ENCODE data around the gene NIPAL1. TPM values are rescaled to one million over a fixed set of nuclear protein-coding genes. Genes with fewer than 3 reads are reported as not detected.

The NIPAL1 gene
- total RNA-seq, 1 donor from 2014 or later: 0.83 TPM

DNA sequence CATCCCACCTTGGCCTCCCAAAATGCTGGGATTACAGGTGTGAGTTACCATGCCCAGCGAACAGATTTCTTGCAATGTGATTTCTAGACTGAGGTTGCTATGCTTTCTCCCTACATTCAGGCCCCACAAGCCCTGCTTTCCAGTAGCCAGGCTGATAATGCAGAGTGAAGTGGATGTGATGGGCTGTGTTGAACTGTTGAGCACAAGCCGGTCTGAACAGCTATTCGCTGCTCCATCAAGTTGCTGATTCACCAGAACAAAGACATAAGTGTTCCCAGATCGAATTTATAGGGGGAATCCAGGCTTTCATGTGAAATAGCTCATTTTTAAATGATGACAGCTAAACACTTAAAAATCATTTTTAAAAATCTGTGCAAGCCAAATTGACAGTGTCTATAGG, 8.0 kb downstream of the NIPAL1 start:
- Mint-ChIP-seq H3K27ac (ENCODE audit: unreplicated experiment) (no peak overlapping the region), H3K36me3 (ENCODE audit: unreplicated experiment) (no peaks in the 10 kb centered on the region), H3K27me3 (ENCODE audit: unreplicated experiment) (no peaks in the 10 kb centered on the region), H3K9me3 (ENCODE audit: unreplicated experiment) (no peaks in the 10 kb centered on the region), H3K4me1 (ENCODE audit: low read depth, unreplicated experiment) (peaks cover 4% of the 10 kb centered on the region), H3K4me3 (ENCODE audit: unreplicated experiment) (no peak overlapping the region)
- TF ChIP-seq, protein P1, sequence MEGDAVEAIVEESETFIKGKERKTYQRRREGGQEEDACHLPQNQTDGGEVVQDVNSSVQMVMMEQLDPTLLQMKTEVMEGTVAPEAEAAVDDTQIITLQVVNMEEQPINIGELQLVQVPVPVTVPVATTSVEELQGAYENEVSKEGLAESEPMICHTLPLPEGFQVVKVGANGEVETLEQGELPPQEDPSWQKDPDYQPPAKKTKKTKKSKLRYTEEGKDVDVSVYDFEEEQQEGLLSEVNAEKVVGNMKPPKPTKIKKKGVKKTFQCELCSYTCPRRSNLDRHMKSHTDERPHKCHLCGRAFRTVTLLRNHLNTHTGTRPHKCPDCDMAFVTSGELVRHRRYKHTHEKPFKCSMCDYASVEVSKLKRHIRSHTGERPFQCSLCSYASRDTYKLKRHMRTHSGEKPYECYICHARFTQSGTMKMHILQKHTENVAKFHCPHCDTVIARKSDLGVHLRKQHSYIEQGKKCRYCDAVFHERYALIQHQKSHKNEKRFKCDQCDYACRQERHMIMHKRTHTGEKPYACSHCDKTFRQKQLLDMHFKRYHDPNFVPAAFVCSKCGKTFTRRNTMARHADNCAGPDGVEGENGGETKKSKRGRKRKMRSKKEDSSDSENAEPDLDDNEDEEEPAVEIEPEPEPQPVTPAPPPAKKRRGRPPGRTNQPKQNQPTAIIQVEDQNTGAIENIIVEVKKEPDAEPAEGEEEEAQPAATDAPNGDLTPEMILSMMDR (IDR thresholded peaks at IDR 0.05; ENCODE audit: partially characterized antibody, unreplicated experiment): no peak
- no peak for DNase-seq

DNA sequence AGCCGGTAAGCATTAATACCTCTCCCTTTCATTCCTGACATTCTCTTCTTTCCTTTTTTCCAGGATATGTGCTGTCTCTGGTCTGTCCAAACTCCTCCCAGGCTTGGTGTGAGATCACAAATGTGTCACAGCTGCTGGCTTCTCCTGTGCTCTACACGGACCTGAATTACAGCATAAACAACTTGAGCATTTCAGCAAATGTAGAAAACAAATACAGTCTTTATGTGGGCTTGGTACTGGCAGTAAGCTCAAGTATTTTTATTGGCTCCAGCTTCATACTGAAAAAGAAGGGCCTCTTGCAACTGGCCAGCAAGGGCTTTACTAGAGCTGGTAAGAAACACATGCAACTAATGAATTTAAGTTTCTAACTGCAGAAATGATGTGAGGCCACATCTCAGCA, 8.4 kb downstream of the NIPAL1 start:
- H3K4me3 Mint-ChIP-seq (ENCODE audit: unreplicated experiment): no peak overlapping the region
- H3K27me3 Mint-ChIP-seq (ENCODE audit: unreplicated experiment): no peaks in the 10 kb centered on the region
- H3K9me3 Mint-ChIP-seq (ENCODE audit: unreplicated experiment): no peaks in the 10 kb centered on the region
- H3K27ac Mint-ChIP-seq (ENCODE audit: unreplicated experiment): no peak overlapping the region
- no peaks in the 10 kb centered on the region for H3K36me3 Mint-ChIP-seq (ENCODE audit: unreplicated experiment)
- H3K4me1 Mint-ChIP-seq (ENCODE audit: low read depth, unreplicated experiment): peaks cover 4% of the 10 kb centered on the region
- DNase-seq: no peak
- TF ChIP-seq, protein P1 (IDR thresholded peaks at IDR 0.05; ENCODE audit: partially characterized antibody, unreplicated experiment): no peak

DNA sequence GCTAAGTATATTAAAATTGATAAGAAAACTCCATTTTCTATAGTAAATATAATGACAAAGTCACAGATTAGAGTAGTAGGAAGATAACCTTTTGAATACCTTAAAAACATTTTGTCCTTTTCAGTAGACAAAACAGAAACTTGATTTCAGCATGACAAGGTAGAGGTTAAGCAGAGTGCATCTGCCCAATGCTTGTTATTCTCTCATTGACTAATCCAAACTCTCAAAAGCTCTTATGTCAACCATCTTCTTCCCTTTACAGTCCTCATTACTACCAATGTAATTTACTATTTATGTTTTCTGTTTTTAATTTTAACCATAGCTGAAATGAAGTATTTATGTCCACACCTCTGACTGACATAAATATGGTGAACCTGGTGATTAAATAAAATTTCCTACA, 11.1 kb downstream of the NIPAL1 start:
- Mint-ChIP-seq H3K36me3 (ENCODE audit: unreplicated experiment) (no peaks in the 10 kb centered on the region), H3K4me1 (ENCODE audit: low read depth, unreplicated experiment) (peaks cover 4% of the 10 kb centered on the region), H3K4me3 (ENCODE audit: unreplicated experiment) (no peak overlapping the region), H3K27me3 (ENCODE audit: unreplicated experiment) (no peaks in the 10 kb centered on the region), H3K27ac (ENCODE audit: unreplicated experiment) (no peak overlapping the region), H3K9me3 (ENCODE audit: unreplicated experiment) (no peaks in the 10 kb centered on the region)
- TF ChIP-seq, protein P1 (IDR thresholded peaks at IDR 0.05; ENCODE audit: partially characterized antibody, unreplicated experiment): no peak
- no peak for DNase-seq

DNA sequence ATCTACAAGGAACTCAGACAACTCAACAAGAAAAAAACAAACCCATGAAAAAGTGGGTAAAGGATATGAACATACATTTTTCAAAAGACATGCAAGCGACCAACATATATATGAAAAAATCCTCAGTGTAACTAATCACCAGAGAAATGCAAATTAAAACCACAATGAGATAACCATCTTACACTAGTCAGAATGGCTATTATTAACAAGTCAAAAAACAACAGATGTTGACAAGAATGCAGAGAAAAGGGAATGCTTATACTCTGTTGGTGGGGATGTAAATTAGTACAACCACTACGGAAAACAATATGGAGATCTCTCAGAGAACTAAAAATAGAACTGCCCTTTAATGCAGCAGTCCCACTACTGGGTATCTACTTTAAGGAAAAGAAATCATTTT, 12.1 kb downstream of the NIPAL1 start:
- DNase-seq: no peak
- Mint-ChIP-seq H3K27ac (ENCODE audit: unreplicated experiment) (no peak overlapping the region), H3K36me3 (ENCODE audit: unreplicated experiment) (no peaks in the 10 kb centered on the region), H3K4me3 (ENCODE audit: unreplicated experiment) (no peak overlapping the region), H3K9me3 (ENCODE audit: unreplicated experiment) (no peaks in the 10 kb centered on the region), H3K4me1 (ENCODE audit: low read depth, unreplicated experiment) (peaks cover 4% of the 10 kb centered on the region), H3K27me3 (ENCODE audit: unreplicated experiment) (no peaks in the 10 kb centered on the region)
- TF ChIP-seq, protein P1 (IDR thresholded peaks at IDR 0.05; ENCODE audit: partially characterized antibody, unreplicated experiment): no peak

DNA sequence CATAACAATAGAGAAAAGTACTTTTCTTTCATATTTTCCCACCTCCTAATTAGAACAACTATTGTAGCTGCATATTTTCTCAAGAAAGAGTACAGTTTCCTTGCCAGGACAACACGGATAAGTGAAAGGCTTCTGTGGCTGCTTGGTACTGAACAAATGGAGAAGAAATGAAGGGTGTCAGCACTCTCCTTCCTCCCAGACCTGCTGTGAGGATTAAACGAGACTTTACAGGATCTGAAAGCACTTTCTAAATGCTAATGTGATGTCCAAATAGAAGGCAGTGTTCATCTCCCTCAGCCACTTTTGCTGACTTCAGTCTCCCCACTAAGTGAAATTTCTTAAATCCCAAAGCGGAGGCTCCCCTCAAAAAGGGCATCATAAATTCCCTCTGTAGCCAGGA, 13.9 kb downstream of the NIPAL1 start:
- no peak overlapping the region for H3K4me3 Mint-ChIP-seq (ENCODE audit: unreplicated experiment)

More for the DNA sequence above, 13.9 kb downstream of the NIPAL1 start:
- no peak overlapping the region for H3K27ac Mint-ChIP-seq (ENCODE audit: unreplicated experiment)
- TF ChIP-seq, protein P1 (IDR thresholded peaks at IDR 0.05; ENCODE audit: partially characterized antibody, unreplicated experiment): no peak
- no peaks in the 10 kb centered on the region for H3K27me3 Mint-ChIP-seq (ENCODE audit: unreplicated experiment)
- no peaks in the 10 kb centered on the region for H3K36me3 Mint-ChIP-seq (ENCODE audit: unreplicated experiment)
- H3K4me1 Mint-ChIP-seq (ENCODE audit: low read depth, unreplicated experiment): peaks cover 4% of the 10 kb centered on the region
- no peak for DNase-seq
- no peaks in the 10 kb centered on the region for H3K9me3 Mint-ChIP-seq (ENCODE audit: unreplicated experiment)

Data from glutamatergic neuron (in vitro differentiated cells).